HG03280 (cell line): ENCODE measurements around the gene STBD1.
A peak's percentile ranks its signal among the peaks of the same experiment; 100 is the strongest.
"Not testable (repeated sequence)": the region's sequence is repeated elsewhere in the genome, so short reads cannot be mapped to it uniquely, and the experiment has no call there.

Source experiments
- ATAC-seq: cut with Tn5 transposase; IDR thresholded peaks from one replicate; pipeline ENCODE4 v1.9.1; 2021; ENCODE audit warnings: mild to moderate bottlenecking, moderate library complexity; ENCODE audit not compliant: unreplicated experiment

Gene STBD1

DNA sequence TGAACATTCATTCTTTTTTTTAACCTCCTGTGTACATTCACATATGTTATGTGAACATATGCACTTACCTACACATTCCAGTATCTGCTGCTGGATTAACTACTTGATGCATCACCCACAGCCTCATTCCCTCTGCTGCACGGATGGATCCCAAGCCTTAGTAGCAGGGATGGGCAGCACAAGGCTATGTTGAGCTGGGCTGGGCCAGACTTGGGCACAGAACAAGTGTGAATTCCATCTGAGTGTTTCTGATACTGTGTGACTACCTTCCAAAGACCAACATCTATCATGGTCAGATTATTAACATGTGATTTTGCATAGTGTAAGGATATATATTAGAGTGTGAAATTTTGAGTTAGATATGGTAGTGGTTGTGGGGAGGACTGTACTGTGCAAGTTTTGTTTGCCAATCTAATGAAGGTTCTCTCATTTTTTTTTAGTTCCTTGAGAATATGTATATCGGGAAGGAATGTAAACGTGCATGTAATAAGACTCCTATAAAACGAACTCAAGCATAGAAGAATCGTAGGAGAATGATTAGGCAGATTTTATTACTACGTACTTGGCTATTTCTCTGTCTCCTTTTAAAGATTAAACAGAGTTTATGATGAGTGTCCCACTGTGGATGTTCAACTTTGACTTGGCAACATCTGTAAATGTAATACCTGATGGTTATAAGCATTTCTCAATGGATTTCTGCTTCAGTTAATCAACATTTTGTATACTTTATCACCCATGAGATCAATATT, 23.4 kb upstream of the STBD1 start:
- no peak for ATAC-seq

- no peak for ATAC-seq
Observed at GRCh38 chr4:76283900-76284299, 22.6 kb upstream of the STBD1 start.

- not testable (repeated sequence) for ATAC-seq
Observed at GRCh38 chr4:76287811-76288210, 18.7 kb upstream of the STBD1 start.

DNA sequence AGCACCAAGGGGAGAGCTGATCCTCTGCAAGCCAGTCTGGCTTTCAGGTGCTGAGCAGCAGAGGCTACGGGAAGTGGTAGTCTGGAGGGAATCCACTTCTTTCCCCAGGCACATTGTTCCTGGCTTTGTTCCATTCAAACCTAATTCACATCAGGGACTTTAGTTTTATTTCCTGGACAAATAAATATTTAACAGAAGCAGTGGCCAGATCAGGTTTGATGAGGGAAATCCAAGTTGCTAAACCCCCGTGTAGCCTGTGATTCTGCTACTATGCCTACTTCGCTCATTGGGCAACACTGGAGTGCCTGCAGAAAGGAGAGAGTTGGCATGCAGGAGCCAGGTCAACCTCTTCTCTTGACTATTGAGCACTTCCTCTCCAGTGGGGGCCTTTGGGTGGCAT, 13.8 kb upstream of the STBD1 start:
- ATAC-seq, result no peak

DNA sequence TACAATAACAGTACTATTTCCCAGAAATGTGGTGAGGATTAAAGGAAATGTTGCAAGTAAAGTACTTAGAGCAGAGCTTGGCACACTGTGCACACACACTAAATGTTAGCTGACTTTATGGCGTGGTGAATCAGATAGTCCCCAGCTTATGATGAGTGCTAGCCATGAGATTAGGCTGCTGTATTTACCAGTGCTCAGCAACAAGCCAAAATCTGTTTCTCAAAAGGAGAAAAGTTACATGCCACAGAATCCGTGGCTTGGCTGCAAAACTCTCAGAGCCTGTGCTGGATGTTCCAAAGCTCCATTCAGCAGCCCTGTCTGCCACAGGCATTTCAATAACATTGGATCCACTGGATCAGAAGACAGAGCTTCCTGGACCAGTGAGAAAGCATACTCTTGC, 12.8 kb upstream of the STBD1 start:
- no peak for ATAC-seq

GRCh38 chr4:76296286-76296820, 10.2 kb upstream of the STBD1 start:
- no peak for ATAC-seq

DNA sequence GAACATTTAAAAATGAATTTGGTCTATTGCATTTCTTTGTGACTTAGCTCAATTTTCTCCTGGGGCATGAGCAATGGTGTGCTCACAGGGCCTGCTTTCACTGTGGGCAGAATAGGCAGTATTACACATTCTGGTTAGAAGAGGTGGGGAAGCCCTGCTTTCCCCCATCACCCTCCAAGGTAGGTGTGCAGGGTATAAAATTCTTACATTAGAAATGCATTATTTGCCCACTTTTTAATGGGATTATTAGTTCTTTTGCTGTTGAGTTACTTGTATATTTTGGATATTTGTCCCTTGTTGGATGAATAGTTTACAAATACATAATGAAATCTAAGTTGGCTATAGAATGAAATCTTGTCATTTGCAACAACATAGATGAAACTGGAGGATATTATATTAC, 8.3 kb upstream of the STBD1 start:
- ATAC-seq, result no peak

DNA sequence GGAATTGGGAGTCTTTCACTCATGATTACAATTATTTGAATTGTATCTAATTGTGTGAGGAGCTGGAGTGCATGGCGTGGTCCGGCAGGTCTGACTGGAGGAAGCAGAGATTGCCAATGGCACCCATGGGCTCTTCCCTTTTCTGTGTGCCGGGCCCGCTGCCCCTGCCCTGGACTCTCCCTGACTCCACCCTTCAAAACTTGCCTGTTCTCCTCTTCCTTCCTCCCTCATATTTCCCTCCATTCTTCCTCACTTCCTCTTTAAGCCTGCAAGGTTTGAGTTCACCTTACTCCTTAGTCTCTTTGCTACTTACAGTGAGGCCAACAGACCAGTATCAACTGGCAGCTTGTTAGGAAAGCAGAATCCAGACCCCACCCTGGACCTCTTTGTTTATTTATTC, 6.5 kb upstream of the STBD1 start:
- no peak for ATAC-seq

DNA sequence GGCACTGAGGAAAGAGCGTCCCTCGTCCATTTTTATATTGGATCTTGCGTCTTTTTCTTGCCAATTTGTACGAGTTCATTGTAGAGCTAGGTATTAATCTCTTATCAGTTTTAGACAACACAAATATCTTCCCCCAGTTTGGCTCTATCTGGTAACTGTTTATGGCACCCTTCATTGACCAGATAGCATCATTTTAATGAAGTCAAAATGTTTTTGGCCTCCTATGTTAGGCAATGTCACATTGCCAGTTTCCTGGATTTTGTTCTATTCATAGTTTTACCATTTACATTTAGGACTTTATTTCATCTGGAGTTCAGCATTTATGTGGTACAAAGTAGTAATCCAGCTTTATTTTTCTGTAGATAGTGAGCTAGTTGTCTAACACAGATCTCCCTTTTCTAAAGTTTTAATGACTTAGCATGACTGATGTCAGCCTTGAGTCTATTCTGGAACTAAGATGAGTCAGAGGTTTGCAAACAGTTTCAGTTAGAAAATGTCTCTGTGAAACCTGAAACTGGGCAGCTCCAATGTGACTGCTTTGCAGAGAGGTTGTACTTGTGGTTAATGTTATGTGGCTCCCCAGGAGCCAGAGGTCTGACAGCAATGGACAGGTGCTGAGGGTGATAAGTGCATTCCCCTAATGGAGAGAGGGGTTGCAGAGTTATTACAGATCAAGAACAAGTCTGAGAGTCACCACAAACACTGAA, 5.3 kb upstream of the STBD1 start:
- peak; percentile 99 for ATAC-seq

DNA sequence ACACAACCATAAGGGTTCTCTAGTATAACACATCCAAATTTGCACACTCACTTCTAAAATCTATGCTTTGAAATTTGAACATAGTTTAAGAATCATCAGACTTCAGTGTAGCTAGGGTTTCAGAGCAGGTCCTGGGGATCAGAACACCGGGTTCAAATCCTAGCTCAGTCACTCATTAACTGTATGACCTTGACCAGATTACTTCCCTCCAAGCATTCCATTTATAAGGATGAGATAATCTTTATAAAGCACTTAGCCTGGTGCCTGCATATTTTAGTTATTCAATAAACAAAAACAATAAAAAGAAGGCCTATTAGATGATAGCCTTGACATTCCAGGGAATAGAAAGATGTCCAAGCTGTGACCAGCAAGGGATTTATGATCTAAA, 4.8 kb upstream of the STBD1 start:
- no peak for ATAC-seq

DNA sequence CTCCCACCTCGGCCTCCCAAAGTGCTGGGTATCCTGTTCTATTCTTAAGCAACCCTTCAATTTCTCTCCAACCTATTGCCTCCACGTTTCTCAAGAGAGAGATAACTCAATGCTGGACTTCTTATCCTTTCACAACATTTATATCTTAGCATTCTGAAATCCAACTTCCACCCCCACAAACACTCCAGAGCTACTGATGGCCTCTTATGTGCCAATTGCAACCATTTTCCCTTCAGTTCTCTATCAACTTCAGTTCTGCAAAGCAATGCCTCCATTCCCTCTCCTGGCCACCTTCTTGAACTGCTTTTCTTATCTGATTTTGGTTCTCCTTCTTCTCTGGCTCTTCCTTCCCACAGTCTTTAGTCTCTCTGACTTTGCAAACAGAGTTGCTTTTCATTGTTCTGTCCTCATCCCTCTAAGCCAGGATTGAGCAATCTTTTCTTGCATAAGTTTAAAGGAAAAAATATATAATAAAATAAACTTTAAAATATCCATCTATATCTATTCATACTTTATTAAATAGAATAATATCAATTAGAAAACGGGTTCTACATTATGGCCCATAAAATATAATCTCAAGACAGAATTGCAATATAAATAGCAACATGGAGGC, 3.6 kb upstream of the STBD1 start:
- no peak for ATAC-seq

DNA sequence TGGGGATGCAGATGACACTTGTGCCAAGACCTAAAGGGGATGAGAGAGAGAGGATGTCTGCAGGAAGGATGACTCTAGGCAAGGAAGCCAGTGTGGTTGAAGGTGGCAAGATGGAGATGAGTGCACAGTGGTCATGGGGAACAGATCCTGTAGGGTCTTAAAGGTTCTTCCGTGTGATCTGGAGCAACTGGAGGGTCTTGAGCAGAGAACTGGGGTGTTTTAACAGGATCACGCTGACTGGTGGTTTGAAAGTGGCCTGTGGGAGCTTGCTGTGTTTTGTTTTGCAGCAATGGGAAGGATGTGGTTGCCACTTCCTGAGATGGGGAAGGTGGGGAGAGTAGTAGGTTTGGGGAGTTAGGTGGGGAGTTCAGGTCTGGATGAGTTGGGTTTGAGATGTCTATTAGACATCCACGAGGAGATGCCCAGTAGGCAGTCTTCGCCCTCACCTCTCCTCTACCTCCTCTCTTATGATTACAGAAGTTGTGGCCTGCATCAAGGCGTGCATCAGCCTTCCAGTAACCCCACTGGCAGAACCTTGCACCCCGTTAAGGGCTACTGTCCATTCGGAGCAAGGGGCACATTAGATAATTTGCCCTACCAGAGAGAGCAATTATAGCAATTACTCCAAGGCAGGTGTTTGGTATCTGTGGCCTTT, 1.4 kb upstream of the STBD1 start:
- ATAC-seq, result no peak

- no peak for ATAC-seq
Observed at GRCh38 chr4:76306882-76307659, 538 bp downstream of the STBD1 start.

DNA sequence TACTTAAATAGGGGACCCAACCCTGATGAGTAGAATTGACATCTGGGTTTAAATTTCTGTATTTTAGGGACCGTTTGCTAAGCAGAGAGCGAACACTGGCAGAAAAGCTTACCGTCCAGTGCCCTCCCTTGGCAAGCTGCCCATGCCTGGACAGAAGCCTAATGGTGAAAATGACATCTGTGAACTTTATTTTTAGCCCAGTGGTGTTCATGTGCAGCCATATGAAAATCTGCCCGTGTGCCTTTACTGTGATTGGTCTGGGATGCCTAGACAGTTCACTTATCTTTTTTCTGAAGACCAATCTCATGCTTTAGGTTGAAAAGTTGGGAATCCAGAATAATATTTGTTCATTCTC, 1.1 kb downstream of the STBD1 start:
- ATAC-seq, result no peak

DNA sequence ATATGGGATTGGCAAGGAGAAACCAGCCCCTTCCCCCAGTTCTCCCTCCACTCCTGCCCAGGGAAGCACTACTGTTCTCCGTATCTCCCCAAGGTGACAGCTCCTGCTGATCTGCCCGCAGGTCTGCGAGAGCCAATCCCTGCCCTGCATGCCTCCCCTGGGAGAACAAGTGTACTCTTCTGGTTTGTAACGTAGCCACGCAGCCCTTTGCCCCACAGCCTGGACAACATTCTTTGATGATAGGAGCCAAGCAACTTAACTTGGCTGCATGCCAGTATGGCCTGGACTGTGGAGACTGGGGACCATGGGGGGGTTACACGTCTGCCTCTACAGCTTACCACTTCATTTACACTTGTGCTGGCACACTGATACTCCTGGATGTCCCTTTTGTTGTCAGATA, 2.0 kb downstream of the STBD1 start:
- no peak for ATAC-seq

- no peak for ATAC-seq
Observed at GRCh38 chr4:76309939-76310550, 3.5 kb downstream of the STBD1 start.

DNA sequence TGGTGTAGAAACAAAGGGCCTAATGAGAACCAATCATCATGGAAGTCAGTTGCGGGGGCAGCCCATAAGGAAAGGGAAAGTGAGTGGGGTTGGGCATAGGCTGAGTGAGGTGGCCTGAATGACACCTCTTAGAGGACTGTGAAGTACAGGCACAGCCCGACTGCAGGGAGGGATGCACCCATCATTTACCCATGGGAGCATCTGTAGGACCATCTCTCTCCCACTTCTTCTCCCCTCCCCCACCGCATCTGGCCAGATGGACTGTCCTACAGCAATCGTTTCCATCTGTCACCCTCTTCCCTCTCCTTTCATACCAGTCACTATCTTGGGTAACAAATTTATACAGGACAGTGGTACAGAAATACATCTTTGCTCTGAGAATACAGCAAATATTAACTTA, 4.2 kb downstream of the STBD1 start:
- no peak for ATAC-seq

DNA sequence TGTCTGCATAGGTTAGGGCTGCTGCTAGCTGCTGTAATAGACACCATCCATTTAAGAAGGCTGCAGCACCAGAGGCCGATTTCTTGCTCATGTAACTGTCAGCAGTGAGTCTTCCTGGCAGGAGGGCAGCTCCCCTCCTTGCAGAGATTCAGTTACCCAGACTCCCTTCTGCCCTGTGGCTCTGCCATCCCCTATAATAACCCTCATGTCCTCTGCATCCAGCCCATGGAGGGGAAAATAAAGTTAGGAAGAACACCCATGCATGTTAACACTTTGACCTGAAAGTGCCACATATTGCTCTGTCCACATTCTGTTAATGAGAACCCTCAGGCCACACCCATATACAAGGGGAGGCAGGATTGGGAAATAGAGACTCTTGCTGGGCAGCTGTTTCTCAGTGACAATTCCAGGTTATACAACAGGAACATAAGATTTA, 5.4 kb downstream of the STBD1 start:
- ATAC-seq, result no peak

GRCh38 chr4:76312457-76312856, 5.9 kb downstream of the STBD1 start:
- ATAC-seq, result no peak

DNA sequence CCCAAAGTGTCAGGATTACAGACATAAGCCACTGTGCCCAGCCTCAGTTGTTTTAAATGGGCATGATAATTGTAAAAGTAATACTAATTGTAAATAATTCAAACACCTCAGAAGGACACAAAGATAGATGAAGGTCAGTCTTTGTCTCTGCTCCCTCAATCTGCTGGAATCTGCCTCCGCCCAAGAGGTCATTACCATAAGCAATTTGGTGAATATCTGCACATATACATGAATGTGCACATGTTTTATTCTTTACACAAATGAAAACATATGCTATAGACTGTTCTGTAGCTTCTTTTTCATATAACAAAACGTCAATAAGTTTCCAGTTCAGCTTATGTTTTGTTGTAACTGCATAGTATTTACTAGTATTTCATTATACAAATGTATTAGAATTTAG, 7.0 kb downstream of the STBD1 start:
- no peak for ATAC-seq
